IMR-90 (cell line): ENCODE data around the gene COL23A1. TPM values are rescaled to one million over a fixed set of nuclear protein-coding genes. Genes with fewer than 3 reads are reported as not detected.

Source experiments
- ATAC-seq: fragments of 200-7000 bp; cut with Tn5 transposase; 2 replicates; pipeline ENCODE4 v1.9.1; 2020; ENCODE audit warnings: low read depth, mild to moderate bottlenecking, moderate library complexity
- BruUV-seq: library from RNA; stranded (reverse); fragments of 400-500 nt; replicated peaks from 2 replicates; lab custom pipeline; 2021; lab: Mats Ljungman, UMichigan
- CTCF ChIA-PET: fragments of 300-600 bp; formaldehyde crosslinking; extraction: SDS; loops from one replicate; lab custom pipeline; 2021; ENCODE audit warnings: antibody characterized with exemption; lab: Yijun Ruan, JAX
- POLR2A ChIA-PET: fragments of 300-600 bp; sonication (Branson Sonifier 250); formaldehyde crosslinking; loops from one replicate; lab custom pipeline; 2022; ENCODE audit warnings: antibody characterized with exemption; ENCODE audit not compliant: unreplicated experiment; lab: Charles Lee
- DNase-seq: peaks from one replicate; pipeline ENCODE4 v3.0.0; 2013
- H2AFZ ChIP-seq: replicated peaks from 2 replicates; pipeline ENCODE3; 2013; ENCODE audit warnings: low read length, mild to moderate bottlenecking; ENCODE audit not compliant: poor library complexity
- H2AK5ac ChIP-seq: 2 replicates; pipeline ENCODE4 v1.6.1; 2013; ENCODE audit warnings: low read depth, low read length, inconsistent platforms
- H2AK9ac ChIP-seq: replicated peaks from 2 replicates; pipeline ENCODE3; 2013; ENCODE audit warnings: mild to moderate bottlenecking, low read depth, low read length, moderate library complexity; ENCODE audit not compliant: poor library complexity
- H2BK120ac ChIP-seq: 2 replicates; pipeline ENCODE4 v1.6.1; 2013; ENCODE audit warnings: low read depth, low read length, inconsistent platforms
- H2BK15ac ChIP-seq: 3 replicates; pipeline ENCODE4 v1.6.1; 2013; ENCODE audit warnings: low read depth, low read length, inconsistent platforms
- H2BK20ac ChIP-seq: 2 replicates; pipeline ENCODE4 v1.6.1; 2013; ENCODE audit warnings: low read depth, mild to moderate bottlenecking, inconsistent platforms, low read length, moderate library complexity
- H2BK5ac ChIP-seq: 2 replicates; pipeline ENCODE4 v1.6.1; 2013; ENCODE audit warnings: mild to moderate bottlenecking, low read depth, low read length, inconsistent platforms; ENCODE audit not compliant: poor library complexity, severe bottlenecking
- H3K14ac ChIP-seq: replicated peaks from 2 replicates; pipeline ENCODE4 v1.6.1; 2013; ENCODE audit warnings: low read depth, low read length, inconsistent platforms
- H3K18ac ChIP-seq: 2 replicates; pipeline ENCODE4 v1.6.1; 2013; ENCODE audit warnings: low read depth, low read length, control low read depth
- H3K23ac ChIP-seq: 2 replicates; pipeline ENCODE4 v1.6.1; 2013; ENCODE audit warnings: low read depth, low read length, inconsistent platforms
- H3K27ac ChIP-seq: 2 replicates; pipeline ENCODE4 v1.5.1; 2013; ENCODE audit warnings: mild to moderate bottlenecking, control low read depth, low read length; ENCODE audit not compliant: insufficient read depth
- H3K27me3 ChIP-seq: 2 replicates; pipeline ENCODE4 v1.6.1; 2013; ENCODE audit warnings: low read length; ENCODE audit not compliant: control insufficient read depth, insufficient read depth
- H3K36me3 ChIP-seq: 2 replicates; pipeline ENCODE4 v1.6.1; 2013; ENCODE audit warnings: low read length, mixed read lengths; ENCODE audit not compliant: control insufficient read depth, insufficient read depth
- H3K4ac ChIP-seq: 2 replicates; pipeline ENCODE4 v1.6.1; 2013; ENCODE audit warnings: low read depth, low read length, inconsistent platforms
- H3K4me1 ChIP-seq: 2 replicates; pipeline ENCODE4 v1.6.1; 2013; ENCODE audit warnings: low read length, mixed read lengths; ENCODE audit not compliant: control insufficient read depth, insufficient read depth
- H3K4me2 ChIP-seq: 2 replicates; pipeline ENCODE4 v1.6.1; 2013; ENCODE audit warnings: low read depth, mild to moderate bottlenecking, control low read depth, low read length, moderate library complexity
- H3K4me3 ChIP-seq: 2 replicates; pipeline ENCODE4 v1.5.1; 2013; ENCODE audit warnings: low read depth, mild to moderate bottlenecking, control low read depth, low read length, moderate library complexity; ENCODE audit not compliant: insufficient read depth
- H3K56ac ChIP-seq: 2 replicates; pipeline ENCODE4 v1.6.1; 2013; ENCODE audit warnings: low read length, inconsistent platforms; ENCODE audit not compliant: insufficient read depth; ENCODE audit errors: extremely low read depth
- H3K79me1 ChIP-seq, 2 experiments: 2 replicates each; pipeline ENCODE4 v1.6.1; 2013; ENCODE audit warnings: low read length in 2 of 2, inconsistent platforms in 1 of 2, low read depth in 1 of 2
- H3K9ac ChIP-seq: 2 replicates; pipeline ENCODE4 v1.6.1; 2013; ENCODE audit warnings: low read depth, low read length, control low read depth
- H3K9me1 ChIP-seq: 2 replicates; pipeline ENCODE4 v1.6.1; 2013; ENCODE audit warnings: low read length, inconsistent platforms; ENCODE audit not compliant: insufficient read depth
- H3K9me3 ChIP-seq: 2 replicates; pipeline ENCODE4 v1.6.1; 2013; ENCODE audit warnings: low read length; ENCODE audit not compliant: control insufficient read depth, insufficient read depth
- H4K20me1 ChIP-seq: 2 replicates; pipeline ENCODE4 v1.6.1; 2013; ENCODE audit warnings: low read length, inconsistent platforms; ENCODE audit not compliant: insufficient read depth
- H4K5ac ChIP-seq: 2 replicates; pipeline ENCODE4 v1.6.1; 2013; ENCODE audit warnings: mild to moderate bottlenecking, low read depth, low read length, control low read depth
- H4K8ac ChIP-seq, 2 experiments: 2 replicates each; pipeline ENCODE4 v1.6.1; 2013; ENCODE audit warnings: low read depth in 2 of 2, low read length in 2 of 2, control low read depth in 1 of 2, inconsistent platforms in 1 of 2
- H4K91ac ChIP-seq: 2 replicates; pipeline ENCODE4 v1.6.1; 2013; ENCODE audit warnings: low read depth, low read length, inconsistent platforms; ENCODE audit not compliant: insufficient read depth
- BHLHE40 ChIP-seq: fragments of 150-350 bp; IDR thresholded peaks from 2 replicates; pipeline ENCODE4 v1.6.1; 2016; ENCODE audit warnings: mild to moderate bottlenecking, low read depth, low read length
- CEBPB ChIP-seq: IDR thresholded peaks from 2 replicates; pipeline ENCODE4 v1.6.1; 2012; ENCODE audit warnings: low read depth, low read length, improper control_type of control experiment
- CHD1 ChIP-seq: IDR thresholded peaks from 2 replicates; pipeline ENCODE4 v1.6.1; 2012; ENCODE audit warnings: low read depth, low read length, improper control_type of control experiment
- ELK1 ChIP-seq: fragments of 150-350 bp; IDR thresholded peaks from 2 replicates; pipeline ENCODE4 v1.6.1; 2016; ENCODE audit warnings: low read depth, mild to moderate bottlenecking, low read length, moderate library complexity, borderline replicate concordance
- FOS ChIP-seq: fragments of 150-350 bp; IDR thresholded peaks from 2 replicates; pipeline ENCODE4 v1.6.1; 2016; ENCODE audit warnings: low read depth, low read length
- MAFK ChIP-seq: IDR thresholded peaks from 2 replicates; pipeline ENCODE4 v1.6.1; 2012; ENCODE audit warnings: low read depth, low read length, improper control_type of control experiment
- MAZ ChIP-seq: IDR thresholded peaks from 2 replicates; pipeline ENCODE4 v1.6.1; 2012; ENCODE audit warnings: low read depth, mild to moderate bottlenecking, low read length, improper control_type of control experiment, moderate library complexity, borderline replicate concordance
- MXI1 ChIP-seq: IDR thresholded peaks from 2 replicates; pipeline ENCODE4 v1.6.1; 2012; ENCODE audit warnings: low read depth, mild to moderate bottlenecking, low read length, moderate library complexity, borderline replicate concordance
- NFE2L2 ChIP-seq: fragments of 150-350 bp; IDR thresholded peaks from 2 replicates; pipeline ENCODE4 v1.6.1; 2016; ENCODE audit warnings: low read depth, mild to moderate bottlenecking, low read length
- POLR2A ChIP-seq: IDR thresholded peaks from 2 replicates; pipeline ENCODE4 v1.6.1; 2012; ENCODE audit warnings: mild to moderate bottlenecking, low read depth, low read length
- RAD21 ChIP-seq: IDR thresholded peaks from 2 replicates; pipeline ENCODE4 v1.6.1; 2012; ENCODE audit warnings: low read length, improper control_type of control experiment
- RCOR1 ChIP-seq: IDR thresholded peaks from 2 replicates; pipeline ENCODE4 v1.6.1; 2012; ENCODE audit warnings: mild to moderate bottlenecking, low read length, improper control_type of control experiment; ENCODE audit not compliant: insufficient replicate concordance
- RFX5 ChIP-seq: IDR thresholded peaks from 2 replicates; pipeline ENCODE4 v1.8.0; 2012; ENCODE audit warnings: low read depth, mild to moderate bottlenecking, low read length, moderate library complexity
- SMC3 ChIP-seq: fragments of 150-350 bp; IDR thresholded peaks from 2 replicates; pipeline ENCODE4 v1.6.1; 2016; ENCODE audit warnings: low read depth, mild to moderate bottlenecking, antibody characterized with exemption, low read length, moderate library complexity
- USF2 ChIP-seq: fragments of 150-350 bp; IDR thresholded peaks from 2 replicates; pipeline ENCODE4 v1.6.1; 2017; ENCODE audit warnings: mild to moderate bottlenecking, antibody characterized with exemption, low read length, low read depth
- WGBS, 2 experiments: methylation state at CpG; one replicate each; pipeline versions ENCODE4 v1.1.5 to v1.1.7; 2013; ENCODE audit warnings: missing lambda C conversion rate in 2 of 2; ENCODE audit not compliant: insufficient read length in 1 of 2; ENCODE audit errors: extremely low coverage in 2 of 2; 5-methylcytosine and 5-hydroxymethylcytosine counted together
- dilution Hi-C: fragments of 300-500 bp; cut with HindIII; formaldehyde crosslinking; loops from one replicate; pipeline ENCODE4 v1.14.3; 2018; ENCODE audit warnings: low sequenced_read_pairs; ENCODE audit not compliant: unreplicated experiment
- in situ Hi-C: fragments of 300-500 bp; cut with MboI; formaldehyde crosslinking; loops from 3 replicates; pipeline ENCODE4 v1.14.3; 2019; ENCODE audit warnings: low sequenced_read_pairs, inconsistent platforms, mixed read lengths
- intact Hi-C: fragments of 100-400 bp; cut with micrococcal nuclease; formaldehyde crosslinking; loops from 2 replicates; pipeline ENCODE4 v1.10.0; 2022
- polyA plus RNA-seq, 3 experiments: library from polyadenylated mRNA; depleted of rRNA; stranded (reverse); fragments of >200 nt; gene quantifications; 2 replicates each; pipeline ENCODE4 v1.2.3, GENCODE V29; 2012; ENCODE audit warnings: low replicate concordance in 1 of 3
- total RNA-seq: library from RNA; depleted of rRNA; stranded (reverse); fragments of >200 nt; gene quantifications from 2 replicates; pipeline ENCODE4 v1.2.3, GENCODE V29; 2012
- TF ChIP-seq, protein P1 (sequence below): conservative IDR thresholded peaks from 2 replicates; pipeline ENCODE4 v1.5.1; 2012; ENCODE audit warnings: mild to moderate bottlenecking, low read depth, low read length, improper control_type of control experiment

The COL23A1 gene
- total and polyA plus RNA-seq, 2 of the 4 experiments (the other 2 are of a cell fraction), result not detected

DNA sequence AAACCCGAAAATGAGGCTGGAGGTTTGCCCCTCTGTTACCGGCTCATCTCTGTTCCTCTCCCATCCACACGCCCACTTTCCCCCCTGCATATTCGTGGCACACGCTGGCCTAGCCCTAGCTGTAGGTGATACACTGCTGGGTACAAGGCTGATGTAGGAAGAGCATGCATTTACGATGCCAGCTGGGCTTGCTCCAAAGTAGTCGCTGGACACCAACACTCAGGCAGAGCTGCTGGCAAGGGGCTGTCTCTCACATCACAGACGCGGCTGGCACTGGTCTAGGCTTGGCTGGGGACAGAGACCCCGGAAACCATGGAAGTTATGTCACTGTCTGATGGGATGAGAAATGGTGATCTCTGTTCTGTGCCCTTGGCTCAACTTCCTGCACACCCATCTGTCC is 347.8 kb downstream of the COL23A1 start:
- Histone ChIP-seq H4K91ac (no peak overlapping the region), H4K5ac (no peak overlapping the region), H3K79me1 (no peaks in the 10 kb centered on the region), H2AK9ac (no peak overlapping the region), H2AFZ (no peak overlapping the region), H3K9me3 (no peaks in the 10 kb centered on the region), H3K56ac (no peak overlapping the region), H3K18ac (no peak overlapping the region), H2BK5ac (no peak overlapping the region), H2BK15ac (no peak overlapping the region), H2BK20ac (no peak overlapping the region), H3K4me2 (no peak overlapping the region), H3K36me3 (no peaks in the 10 kb centered on the region), H4K20me1 (no peaks in the 10 kb centered on the region), H3K27me3 (peaks cover 3% of the 10 kb centered on the region; the same call in 1 of the 2 replicates), H2BK120ac (no peak overlapping the region), H4K8ac (no peak overlapping the region), H3K4me1 (peaks cover 2% of the 10 kb centered on the region; the same call in 1 of the 2 replicates), H3K9me1 (no peaks in the 10 kb centered on the region), H3K23ac (no peak overlapping the region), H2AK5ac (no peak overlapping the region), H3K27ac (no peak overlapping the region), H3K9ac (no peak overlapping the region), H3K14ac (no peak overlapping the region), H3K4me3 (no peak overlapping the region), H3K4ac (no peak overlapping the region)
- TF ChIP-seq CHD1 (no peak), MAZ (no peak), RAD21 (no peak), FOS (no peak), ELK1 (no peak), SMC3 (no peak), MXI1 (no peak), CEBPB (no peak), NFE2L2 (no peak), MAFK (no peak), BHLHE40 (no peak), USF2 (no peak), RFX5 (no peak), RCOR1 (no peak), POLR2A (no peak)
- TF ChIP-seq, protein P1, sequence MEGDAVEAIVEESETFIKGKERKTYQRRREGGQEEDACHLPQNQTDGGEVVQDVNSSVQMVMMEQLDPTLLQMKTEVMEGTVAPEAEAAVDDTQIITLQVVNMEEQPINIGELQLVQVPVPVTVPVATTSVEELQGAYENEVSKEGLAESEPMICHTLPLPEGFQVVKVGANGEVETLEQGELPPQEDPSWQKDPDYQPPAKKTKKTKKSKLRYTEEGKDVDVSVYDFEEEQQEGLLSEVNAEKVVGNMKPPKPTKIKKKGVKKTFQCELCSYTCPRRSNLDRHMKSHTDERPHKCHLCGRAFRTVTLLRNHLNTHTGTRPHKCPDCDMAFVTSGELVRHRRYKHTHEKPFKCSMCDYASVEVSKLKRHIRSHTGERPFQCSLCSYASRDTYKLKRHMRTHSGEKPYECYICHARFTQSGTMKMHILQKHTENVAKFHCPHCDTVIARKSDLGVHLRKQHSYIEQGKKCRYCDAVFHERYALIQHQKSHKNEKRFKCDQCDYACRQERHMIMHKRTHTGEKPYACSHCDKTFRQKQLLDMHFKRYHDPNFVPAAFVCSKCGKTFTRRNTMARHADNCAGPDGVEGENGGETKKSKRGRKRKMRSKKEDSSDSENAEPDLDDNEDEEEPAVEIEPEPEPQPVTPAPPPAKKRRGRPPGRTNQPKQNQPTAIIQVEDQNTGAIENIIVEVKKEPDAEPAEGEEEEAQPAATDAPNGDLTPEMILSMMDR, result no peak
- no TSS peak for BruUV-seq
- DNase-seq, result no peak
- in situ Hi-C loops (no loop called here), dilution Hi-C loops (no loop called here), intact Hi-C loops (no loop called here)
- WGBS, 2 experiments, result 28% methylated on average over 2 of the region's 10 CpGs; no CpG with 5 or more reads in 1 of the 2 experiments
- CTCF ChIA-PET, result no interaction called here
- ATAC-seq, result no peak
- POLR2A ChIA-PET, result no interaction called here
